AG04450 (cell line): Measurements from ENCODE around the gene OSR1. TPM values are rescaled to one million over a fixed set of nuclear protein-coding genes. Genes with fewer than 3 reads are reported as not detected.
"Not testable (repeated sequence)": the region's sequence is repeated elsewhere in the genome, so short reads cannot be mapped to it uniquely, and the experiment has no call there.

Source experiments
- CTCF ChIA-PET: fragments of 300-600, 350-600 bp; formaldehyde crosslinking; extraction: SDS; loops from one replicate; lab custom pipeline; 2022; ENCODE audit warnings: antibody characterized with exemption, inconsistent platforms; lab: Charles Lee
- POLR2A ChIA-PET: fragments of 350-600 bp; formaldehyde crosslinking; extraction: SDS; loops from one replicate; lab custom pipeline; 2021; ENCODE audit warnings: antibody characterized with exemption, inconsistent platforms; lab: Yijun Ruan, JAX
- DNase-seq: peaks from one replicate; pipeline ENCODE4 v3.0.0-alpha.2; 2011; ENCODE audit warnings: low read depth, low spot score
- H3K27ac ChIP-seq: one replicate; pipeline ENCODE4 v1.5.1; 2012; ENCODE audit warnings: low read depth, low read length, control low read depth
- H3K27me3 ChIP-seq: one replicate; pipeline ENCODE4 v1.6.0; 2012; ENCODE audit warnings: low read length; ENCODE audit not compliant: control insufficient read depth, insufficient read depth
- H3K4me3 ChIP-seq: 2 replicates; pipeline ENCODE4 v1.5.1; 2011; ENCODE audit warnings: mild to moderate bottlenecking, low read depth, low read length, control low read depth
- H3K9me3 ChIP-seq: 2 replicates; pipeline ENCODE4 v1.5.1; 2012; ENCODE audit warnings: low read length; ENCODE audit not compliant: control insufficient read depth, insufficient read depth
- CTCF ChIP-seq: IDR thresholded peaks from 2 replicates; pipeline ENCODE4 v1.5.1; 2011; ENCODE audit warnings: low read depth, low read length, control low read depth, inconsistent platforms
- polyA plus RNA-seq: library from polyadenylated mRNA; depleted of rRNA; stranded (reverse); fragments of >200 nt; gene quantifications from 2 replicates; pipeline ENCODE4 v1.2.3, GENCODE V29; 2011

OSR1 gene
- polyA plus RNA-seq, 1 experiment: 14.0 TPM

- no peak overlapping the region for H3K27ac ChIP-seq
- POLR2A ChIA-PET: no interaction called here
- DNase-seq: peak; percentile 10
- H3K27me3 ChIP-seq: no peaks in the 10 kb centered on the region
- CTCF ChIA-PET: interaction anchor here (0.6 kb wide), 1 partner anchor 21 kb away, joined by 3 read pairs; no protein-coding TSS in a partner anchor
- no peak overlapping the region for H3K4me3 ChIP-seq
- no peaks in the 10 kb centered on the region for H3K9me3 ChIP-seq
- TF ChIP-seq CTCF: no peak
Observed at GRCh38 chr2:19320813-19321212, 37.6 kb downstream of the OSR1 start.

GRCh38 chr2:19319698-19320097 lies 38.7 kb downstream of the OSR1 start:
- Histone ChIP-seq H3K4me3 (no peak overlapping the region), H3K27ac (no peak overlapping the region), H3K27me3 (no peaks in the 10 kb centered on the region), H3K9me3 (no peaks in the 10 kb centered on the region)
- ChIA-PET CTCF (no interaction called here), POLR2A (no interaction called here)
- DNase-seq: no peak
- TF ChIP-seq CTCF: no peak

DNA sequence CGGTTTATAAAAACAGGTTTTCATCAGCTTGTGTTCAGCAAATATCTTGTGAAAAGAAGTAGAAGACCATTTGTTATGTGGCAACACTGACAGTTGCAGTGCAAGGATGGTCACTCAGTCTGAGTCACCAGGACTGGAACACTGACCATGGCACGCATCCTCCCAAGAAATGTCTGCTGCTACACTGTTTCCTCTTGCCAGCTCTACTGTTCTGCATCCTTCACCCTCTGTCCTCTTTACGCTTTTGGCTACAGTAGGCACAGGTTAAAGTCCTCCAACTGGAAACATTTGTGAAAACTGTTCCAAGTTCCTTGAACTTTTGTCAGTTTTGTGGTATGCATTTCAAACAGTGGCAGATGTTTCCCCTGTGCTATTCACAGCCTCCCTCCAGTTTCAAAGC lies 39.4 kb downstream of the OSR1 start:
- no peak overlapping the region for H3K4me3 ChIP-seq
- no peak for TF ChIP-seq CTCF
- H3K27me3 ChIP-seq: no peaks in the 10 kb centered on the region
- no peaks in the 10 kb centered on the region for H3K9me3 ChIP-seq
- ChIA-PET POLR2A (no interaction called here), CTCF (no interaction called here)
- DNase-seq: no peak
- H3K27ac ChIP-seq: no peak overlapping the region

DNA sequence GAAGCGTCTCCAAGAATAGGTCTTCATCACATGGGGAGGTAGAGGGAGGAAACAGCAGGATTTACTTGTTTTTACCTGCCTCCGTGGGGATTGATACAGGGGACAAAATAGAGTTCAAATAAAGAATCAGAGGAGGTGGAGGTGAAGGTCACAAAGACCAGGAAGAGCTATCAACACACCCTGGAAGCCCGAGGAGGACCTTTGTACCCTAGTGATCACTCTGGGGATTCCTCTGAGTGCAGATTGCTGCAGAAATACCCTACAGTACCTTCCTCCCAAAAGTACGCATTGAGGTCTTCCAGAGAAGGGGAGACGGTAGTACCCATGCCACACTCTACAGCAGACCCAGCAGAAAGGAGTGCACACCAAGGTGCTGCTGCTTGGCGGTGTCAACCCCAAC lies 44.9 kb downstream of the OSR1 start:
- POLR2A ChIA-PET: no interaction called here
- H3K4me3 ChIP-seq: no peak overlapping the region
- no peak for TF ChIP-seq CTCF
- DNase-seq: no peak
- no peaks in the 10 kb centered on the region for H3K27me3 ChIP-seq
- H3K9me3 ChIP-seq: no peaks in the 10 kb centered on the region
- H3K27ac ChIP-seq: no peak overlapping the region
- CTCF ChIA-PET: interaction anchor here (1.0 to 1.1 kb wide), 2 partner anchors 12 to 325 kb away, joined by 3 read pairs; no protein-coding TSS in a partner anchor

GRCh38 chr2:19312949-19313348 lies 45.5 kb downstream of the OSR1 start:
- CTCF ChIA-PET: interaction anchor here (1.1 kb wide), 1 partner anchor 11 kb away, joined by 3 read pairs; no protein-coding TSS in a partner anchor
- POLR2A ChIA-PET: no interaction called here
- H3K27ac ChIP-seq: no peak overlapping the region
- no peaks in the 10 kb centered on the region for H3K9me3 ChIP-seq
- H3K27me3 ChIP-seq: no peaks in the 10 kb centered on the region
- DNase-seq: peak; percentile 4
- no peak overlapping the region for H3K4me3 ChIP-seq
- TF ChIP-seq CTCF: peak; percentile 56

- POLR2A ChIA-PET, H3K27me3 ChIP-seq, H3K9me3 ChIP-seq, H3K4me3 ChIP-seq, H3K27ac ChIP-seq, DNase-seq, CTCF ChIA-PET: not testable (repeated sequence)
Observed at GRCh38 chr2:19306065-19306464, 52.4 kb downstream of the OSR1 start.

DNA sequence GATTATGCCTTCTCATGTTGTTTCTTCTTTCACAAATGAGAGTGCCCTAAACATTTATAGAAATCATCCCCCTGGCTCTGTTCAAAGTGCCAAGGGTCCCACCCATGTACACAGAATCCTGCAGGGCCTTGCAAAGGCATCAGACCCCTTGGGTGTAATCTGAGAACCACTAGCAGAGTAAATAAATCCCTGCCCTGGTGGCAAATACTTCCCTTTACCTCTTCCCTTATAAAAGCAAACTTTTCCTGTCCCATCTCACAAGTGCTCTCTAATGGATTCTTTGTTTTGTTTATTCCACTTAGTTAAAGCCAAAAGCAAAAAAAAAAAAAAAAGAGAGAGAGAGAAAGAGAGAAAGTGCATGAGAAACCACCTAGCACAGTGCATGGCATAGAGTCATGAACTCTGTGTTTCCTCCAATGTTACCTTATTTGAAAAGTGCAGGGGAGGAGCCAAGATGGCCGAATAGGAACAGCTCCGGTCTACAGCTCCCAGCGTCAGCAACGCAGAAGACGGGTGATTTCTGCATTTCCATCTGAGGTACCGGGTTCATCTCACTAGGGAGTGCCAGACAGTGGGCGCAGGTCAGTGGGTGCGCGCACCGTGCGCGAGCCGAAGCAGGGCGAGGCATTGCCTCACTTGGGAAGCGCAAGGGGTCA lies 52.9 kb downstream of the OSR1 start:
- H3K27ac ChIP-seq, POLR2A ChIA-PET, H3K4me3 ChIP-seq, DNase-seq, H3K27me3 ChIP-seq, H3K9me3 ChIP-seq, CTCF ChIA-PET: not testable (repeated sequence)
